Esophagus (tissue), 2 donors: ENCODE measurements around the gene WDR72. TPM values are rescaled to one million over a fixed set of nuclear protein-coding genes. Genes with fewer than 3 reads are reported as not detected.

Experiments used
- polyA plus RNA-seq, 2 donors: library from polyadenylated mRNA; stranded (reverse); fragments of 200-250 nt; gene quantifications; one replicate each; pipeline ENCODE4 v1.2.3, GENCODE V29; 2013
- donor health status: healthy with polysubstance abuse.
- donor health status: Bipolar disorder and iron deficiency.

WDR72 gene
- polyA plus RNA-seq, 2 donors, result 0.04 to 0.06 TPM

Other genes with a start within 250 kb of the WDR72 start
- under 1 TPM in 1 of 2 donors, not detected in 1; under 0.01 TPM for gene UNC13C, start 218.8 kb upstream of the WDR72 start, polyA plus RNA-seq